Measurements from ENCODE around the gene OPCML. TPM values are rescaled to one million over a fixed set of nuclear protein-coding genes. Genes with fewer than 3 reads are reported as not detected.

OPCML gene
- total RNA-seq, 1 experiment from 2014 or later = 0.94 TPM

- Histone ChIP-seq H3K4me2 (ENCODE audit: insufficient read depth, insufficient read length, low read length) (no peak overlapping the region), H2BK120ac (ENCODE audit: low read depth, low read length, poor library complexity, severe bottlenecking) (no peak overlapping the region), H3K23me2 (ENCODE audit: insufficient read length, low read depth, low read length, poor library complexity, severe bottlenecking) (no peaks in the 10 kb centered on the region), H2BK12ac (ENCODE audit: insufficient read length, low read depth, low read length) (no peak overlapping the region), H2AK5ac (ENCODE audit: insufficient read length, low read length) (no peak overlapping the region), H4K8ac (replicated peaks; ENCODE audit: insufficient read length, low read depth, low read length) (no peak overlapping the region), H4K91ac (ENCODE audit: insufficient read length, low read depth, low read length) (no peak overlapping the region), H2BK20ac (ENCODE audit: low read depth, low read length, poor library complexity, severe bottlenecking) (no peak overlapping the region), H4K5ac (ENCODE audit: insufficient read length, low read depth, low read length) (no peak overlapping the region), H3K18ac (ENCODE audit: insufficient read length, low read depth, low read length) (no peak overlapping the region), H3K9ac (ENCODE audit: extremely low read depth, insufficient read length, low read length) (no peak overlapping the region), H3K27ac (ENCODE audit: insufficient read length, low read depth, low read length) (no peak overlapping the region), H3K27me3 (ENCODE audit: insufficient read depth, low read length) (no peaks in the 10 kb centered on the region), H3K79me2 (ENCODE audit: insufficient read depth, low read length) (no peaks in the 10 kb centered on the region), H3K56ac (ENCODE audit: insufficient read length, low read depth, low read length) (no peak overlapping the region), H4K20me1 (ENCODE audit: control insufficient read depth, insufficient read depth, insufficient read length) (no peaks in the 10 kb centered on the region), H3K4me1 (ENCODE audit: insufficient read depth, low read length) (no peaks in the 10 kb centered on the region), H3K23ac (ENCODE audit: insufficient read length, low read depth, low read length) (no peak overlapping the region), H2AFZ (ENCODE audit: low read length) (no peak overlapping the region), H2BK15ac (ENCODE audit: low read depth, low read length) (no peak overlapping the region), H2BK5ac (ENCODE audit: insufficient read length, low read length) (no peak overlapping the region), H3K79me1 (ENCODE audit: insufficient read depth, low read depth, low read length, poor library complexity, severe bottlenecking) (no peaks in the 10 kb centered on the region), H3K9me3 (ENCODE audit: control insufficient read depth, low read depth, low read length) (no peaks in the 10 kb centered on the region), H3K14ac (ENCODE audit: insufficient read depth, low read length) (no peak overlapping the region), H3K4ac (ENCODE audit: low read depth, low read length) (no peak overlapping the region), H3T11ph (ENCODE audit: low read length) (no peak overlapping the region)
- Mint-ChIP-seq H3K27me3 (ENCODE audit: low read depth) (no peaks in the 10 kb centered on the region), H3K4me3 (no peak overlapping the region), H3K4me1 (peaks cover 6 to 8% of the 10 kb centered on the region in 2 experiments), H3K36me3 (ENCODE audit: insufficient read depth in 1 of 3, low read depth in 3 of 3) (no peaks in the 10 kb centered on the region), H3K27ac (no peak overlapping the region), H3K9me3 (no peaks in the 10 kb centered on the region; a peak in 1 of 5 replicates)
- no CpG with 5 or more reads among the region's 1 CpG for WGBS (ENCODE audit: extremely low coverage, insufficient read length, low lambda C conversion rate)
- TF ChIP-seq CTCF (conservative IDR thresholded peaks at IDR 0.05) = no peak
- DNase-seq = no peak
These were observed 1093.9 kb downstream of the OPCML start for GRCh38 chr11:132438418-132438817.

All from H9 (cell line).